Natural killer cell (primary cell): ENCODE measurements around the gene TRIM65. TPM values are rescaled to one million over a fixed set of nuclear protein-coding genes. Genes with fewer than 3 reads are reported as not detected.
A peak's percentile ranks its signal among the peaks of the same experiment; 100 is the strongest.

Experiments
- ATAC-seq, 3 donors: fragments of 150-1000 bp in 2 of 3; fragments of 200-7000 bp in 1 of 3; cut with Tn5 transposase; 1 replicate in 1 of 3; 2 replicates in 2 of 3; pipeline ENCODE4 v1.10.0; 2021; ENCODE audit warnings: mild to moderate bottlenecking in 2 of 3, moderate library complexity in 2 of 3
- DNase-seq, 2 donors: peaks; one replicate each; pipeline versions ENCODE4 v3.0.0 to v3.0.0-alpha.2; 2013 to 2021; ENCODE audit warnings: mixed read lengths in 1 of 2
- H3K27ac ChIP-seq: one replicate; pipeline ENCODE4 v1.5.1; 2013; ENCODE audit warnings: mild to moderate bottlenecking, low read length
- H3K27me3 ChIP-seq: one replicate; pipeline ENCODE4 v1.6.1; 2013; ENCODE audit warnings: low read length; ENCODE audit not compliant: control insufficient read depth, insufficient read depth
- H3K36me3 ChIP-seq: one replicate; pipeline ENCODE4 v1.6.1; 2013; ENCODE audit warnings: low read length; ENCODE audit not compliant: control insufficient read depth, insufficient read depth
- H3K4me1 ChIP-seq: one replicate; pipeline ENCODE4 v1.6.1; 2013; ENCODE audit warnings: low read length; ENCODE audit not compliant: control insufficient read depth, insufficient read depth
- H3K4me3 ChIP-seq: one replicate; pipeline ENCODE4 v1.5.1; 2013; ENCODE audit warnings: low read length
- H3K9me3 ChIP-seq: one replicate; pipeline ENCODE4 v1.6.1; 2013; ENCODE audit warnings: low read length; ENCODE audit not compliant: control insufficient read depth, insufficient read depth
- H3K27ac Mint-ChIP-seq, 2 donors: one replicate each; pipeline ENCODE4 v1.8.0; 2022; ENCODE audit warnings: mild to moderate bottlenecking in 2 of 2, mixed read lengths in 2 of 2, moderate library complexity in 1 of 2
- H3K27me3 Mint-ChIP-seq, 2 donors: one replicate each; pipeline ENCODE4 v1.8.0; 2022; ENCODE audit warnings: low read depth in 2 of 2, mixed read lengths in 2 of 2
- H3K36me3 Mint-ChIP-seq: one replicate; pipeline ENCODE4 v1.8.0; 2022; ENCODE audit warnings: mixed read lengths
- H3K4me1 Mint-ChIP-seq, 2 donors: one replicate each; pipeline ENCODE4 v1.8.0; 2022; ENCODE audit warnings: mixed read lengths in 2 of 2
- H3K4me3 Mint-ChIP-seq: one replicate; pipeline ENCODE4 v1.8.0; 2022; ENCODE audit warnings: mild to moderate bottlenecking, moderate library complexity, mixed read lengths
- H3K9me3 Mint-ChIP-seq, 2 donors: one replicate each; pipeline ENCODE4 v1.8.0; 2022; ENCODE audit warnings: mixed read lengths in 2 of 2
- WGBS: methylation state at CpG from one replicate; pipeline ENCODE4 v1.1.7; 2013; ENCODE audit warnings: missing lambda C conversion rate; ENCODE audit not compliant: insufficient coverage; 5-methylcytosine and 5-hydroxymethylcytosine counted together
- intact Hi-C: fragments of 100-400 bp; cut with micrococcal nuclease; formaldehyde crosslinking; loops from one replicate; pipeline ENCODE4 v1.14.2; 2022
- total RNA-seq, 4 donors: library from RNA; stranded (reverse); fragments of 120-200 nt in 1 of 4; gene quantifications; one replicate each; pipeline versions ENCODE4 v1.2.3 to v1.2.4, GENCODE V29; 2013 to 2022
- TF ChIP-seq, protein P1 (sequence below): fragments of 200-600 bp; IDR thresholded peaks from one replicate; pipeline ENCODE4 v1.8.0; 2022; ENCODE audit warnings: antibody characterized with exemption

The TRIM65 gene
- total RNA-seq, 3 donors from 2014 or later (not counting 1 experiment from before 2014, with no cell fraction given), result 19.2 to 26.9 (median 22.5) TPM

DNA sequence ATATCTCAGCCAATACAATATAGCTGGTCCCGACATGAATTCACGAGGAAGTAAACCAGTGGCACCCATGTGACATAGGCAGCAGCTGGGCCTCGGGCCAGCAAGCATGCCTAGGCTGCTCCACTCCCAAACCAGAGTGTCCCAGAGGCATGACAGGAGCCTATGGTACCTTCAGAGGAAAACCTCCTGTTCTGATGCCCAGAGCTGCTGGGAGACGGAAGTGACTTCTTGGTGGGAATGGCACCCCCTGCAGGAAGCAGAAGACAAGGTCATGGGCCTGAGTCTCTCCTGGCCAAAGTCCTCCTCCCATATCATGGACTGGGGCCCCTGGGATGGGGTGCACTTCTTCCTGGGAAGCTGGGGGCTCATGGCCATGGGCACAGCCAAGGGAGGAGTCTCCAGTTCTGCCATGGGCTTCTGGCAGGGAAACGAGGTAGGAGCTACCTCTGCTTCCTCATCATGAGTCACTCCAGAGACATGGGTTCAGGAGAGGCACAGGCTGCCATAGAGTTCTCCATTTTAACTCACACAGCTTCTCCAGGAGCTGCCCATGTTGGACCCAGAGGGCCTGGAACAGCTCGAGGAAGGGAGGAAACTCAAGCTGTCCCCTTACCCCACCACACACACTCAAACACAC is 30.7 kb upstream of the TRIM65 start:
- Histone ChIP-seq H3K27me3 (no peaks in the 10 kb centered on the region), H3K27ac (no peak overlapping the region), H3K36me3 (no peaks in the 10 kb centered on the region), H3K4me3 (no peak overlapping the region), H3K4me1 (no peaks in the 10 kb centered on the region), H3K9me3 (no peaks in the 10 kb centered on the region)
- no peaks in the 10 kb centered on the region for H3K36me3 Mint-ChIP-seq
- 77% methylated on average over 6 of the region's 6 CpGs for WGBS
- no peak overlapping the region for H3K27ac Mint-ChIP-seq
- intact Hi-C loops, result no loop called here
- H3K4me1 Mint-ChIP-seq, result no peaks in the 10 kb centered on the region
- ATAC-seq (no peak), DNase-seq (peak in 1 of 2 donors; percentile 38)
- no peaks in the 10 kb centered on the region for H3K9me3 Mint-ChIP-seq
- H3K27me3 Mint-ChIP-seq, result no peaks in the 10 kb centered on the region
- H3K4me3 Mint-ChIP-seq, result no peak overlapping the region
- TF ChIP-seq, protein P1, sequence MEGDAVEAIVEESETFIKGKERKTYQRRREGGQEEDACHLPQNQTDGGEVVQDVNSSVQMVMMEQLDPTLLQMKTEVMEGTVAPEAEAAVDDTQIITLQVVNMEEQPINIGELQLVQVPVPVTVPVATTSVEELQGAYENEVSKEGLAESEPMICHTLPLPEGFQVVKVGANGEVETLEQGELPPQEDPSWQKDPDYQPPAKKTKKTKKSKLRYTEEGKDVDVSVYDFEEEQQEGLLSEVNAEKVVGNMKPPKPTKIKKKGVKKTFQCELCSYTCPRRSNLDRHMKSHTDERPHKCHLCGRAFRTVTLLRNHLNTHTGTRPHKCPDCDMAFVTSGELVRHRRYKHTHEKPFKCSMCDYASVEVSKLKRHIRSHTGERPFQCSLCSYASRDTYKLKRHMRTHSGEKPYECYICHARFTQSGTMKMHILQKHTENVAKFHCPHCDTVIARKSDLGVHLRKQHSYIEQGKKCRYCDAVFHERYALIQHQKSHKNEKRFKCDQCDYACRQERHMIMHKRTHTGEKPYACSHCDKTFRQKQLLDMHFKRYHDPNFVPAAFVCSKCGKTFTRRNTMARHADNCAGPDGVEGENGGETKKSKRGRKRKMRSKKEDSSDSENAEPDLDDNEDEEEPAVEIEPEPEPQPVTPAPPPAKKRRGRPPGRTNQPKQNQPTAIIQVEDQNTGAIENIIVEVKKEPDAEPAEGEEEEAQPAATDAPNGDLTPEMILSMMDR, result no peak

DNA sequence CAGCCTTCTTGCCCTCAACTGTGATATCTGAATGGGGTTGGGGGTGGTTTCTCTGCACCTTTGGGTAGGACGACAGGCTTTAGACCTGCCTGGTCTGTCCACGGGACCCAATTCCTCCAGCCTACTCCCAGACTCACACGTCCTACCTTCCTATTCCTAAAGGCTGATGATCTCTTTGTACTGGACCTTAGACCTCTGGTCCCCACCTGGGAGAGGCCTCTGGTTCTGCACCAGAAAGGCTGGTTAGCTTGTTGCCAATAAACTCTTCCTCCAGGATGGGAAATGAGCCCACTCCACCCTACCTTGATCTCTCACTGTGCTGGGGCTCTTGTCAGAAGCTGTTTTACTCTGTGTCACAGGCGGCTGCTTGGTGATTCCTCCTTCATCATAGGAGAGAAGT is 29.7 kb upstream of the TRIM65 start:
- DNase-seq (no peak), ATAC-seq (no peak)
- intact Hi-C loops, result no loop called here
- Mint-ChIP-seq H3K36me3 (no peaks in the 10 kb centered on the region), H3K4me1 (no peaks in the 10 kb centered on the region), H3K4me3 (no peak overlapping the region), H3K9me3 (no peaks in the 10 kb centered on the region), H3K27me3 (no peaks in the 10 kb centered on the region), H3K27ac (no peak overlapping the region)
- H3K4me1 ChIP-seq, result no peaks in the 10 kb centered on the region
- H3K27me3 ChIP-seq, result no peaks in the 10 kb centered on the region
- TF ChIP-seq, protein P1, result no peak
- no peaks in the 10 kb centered on the region for H3K9me3 ChIP-seq
- no peak overlapping the region for H3K4me3 ChIP-seq
- WGBS, result 94% methylated on average over 4 of the region's 4 CpGs
- H3K27ac ChIP-seq, result no peak overlapping the region
- H3K36me3 ChIP-seq, result no peaks in the 10 kb centered on the region

DNA sequence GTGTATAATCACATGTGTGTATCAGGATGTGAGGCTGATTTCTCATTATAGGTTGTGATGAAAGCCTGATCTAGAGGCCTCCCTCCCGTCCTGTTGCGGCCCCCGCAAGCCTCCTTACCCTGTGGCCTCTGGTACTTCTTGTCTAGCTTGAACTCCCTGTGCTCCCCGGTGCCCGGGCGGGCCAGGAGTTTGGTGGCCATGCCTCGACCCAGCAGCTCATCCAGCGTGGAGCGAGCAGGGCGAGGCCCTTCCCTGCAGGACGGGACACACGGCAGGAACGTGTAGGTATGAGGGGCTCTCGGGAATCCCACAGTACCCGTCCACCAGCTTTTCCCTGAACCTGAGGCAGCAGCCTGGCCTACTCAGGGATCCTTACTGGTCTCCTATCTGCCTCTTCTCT is 29.2 kb upstream of the TRIM65 start:
- 96% methylated on average over 15 of the region's 15 CpGs for WGBS
- intact Hi-C loops, result no loop called here
- TF ChIP-seq, protein P1, result no peak
- no peak overlapping the region for H3K27ac ChIP-seq
- Mint-ChIP-seq H3K4me3 (no peak overlapping the region), H3K27ac (no peak overlapping the region), H3K36me3 (no peaks in the 10 kb centered on the region), H3K9me3 (no peaks in the 10 kb centered on the region), H3K27me3 (no peaks in the 10 kb centered on the region), H3K4me1 (no peaks in the 10 kb centered on the region)
- no peak overlapping the region for H3K4me3 ChIP-seq
- H3K9me3 ChIP-seq, result no peaks in the 10 kb centered on the region
- H3K27me3 ChIP-seq, result no peaks in the 10 kb centered on the region
- no peak for ATAC-seq
- no peaks in the 10 kb centered on the region for H3K4me1 ChIP-seq
- H3K36me3 ChIP-seq, result no peaks in the 10 kb centered on the region
- DNase-seq, result no peak

GRCh38 chr17:75925103-75925502 is 28.4 kb upstream of the TRIM65 start:
- intact Hi-C loops, result no loop called here
- no peaks in the 10 kb centered on the region for H3K9me3 ChIP-seq
- no peaks in the 10 kb centered on the region for H3K36me3 Mint-ChIP-seq
- H3K27ac Mint-ChIP-seq, result no peak overlapping the region
- H3K4me3 ChIP-seq, result no peak overlapping the region
- no peak overlapping the region for H3K27ac ChIP-seq
- H3K9me3 Mint-ChIP-seq, result no peaks in the 10 kb centered on the region
- no peak for DNase-seq
- TF ChIP-seq, protein P1, result no peak
- H3K4me3 Mint-ChIP-seq, result no peak overlapping the region
- no peaks in the 10 kb centered on the region for H3K4me1 Mint-ChIP-seq
- H3K36me3 ChIP-seq, result no peaks in the 10 kb centered on the region
- H3K4me1 ChIP-seq, result no peaks in the 10 kb centered on the region
- H3K27me3 ChIP-seq, result no peaks in the 10 kb centered on the region
- ATAC-seq, result no peak
- no peaks in the 10 kb centered on the region for H3K27me3 Mint-ChIP-seq
- WGBS, result 98% methylated on average over 11 of the region's 11 CpGs
